ENCODE results near the gene CRACDL. TPM values are rescaled to one million over a fixed set of nuclear protein-coding genes. Genes with fewer than 3 reads are reported as not detected.

The CRACDL gene
- total RNA-seq, 1 donor from 2014 or later: 7.9 TPM

GRCh38 chr2:98825858-98826257 is 110.2 kb downstream of the CRACDL start:
- DNase-seq (ENCODE audit: low spot score): no peak

DNA sequence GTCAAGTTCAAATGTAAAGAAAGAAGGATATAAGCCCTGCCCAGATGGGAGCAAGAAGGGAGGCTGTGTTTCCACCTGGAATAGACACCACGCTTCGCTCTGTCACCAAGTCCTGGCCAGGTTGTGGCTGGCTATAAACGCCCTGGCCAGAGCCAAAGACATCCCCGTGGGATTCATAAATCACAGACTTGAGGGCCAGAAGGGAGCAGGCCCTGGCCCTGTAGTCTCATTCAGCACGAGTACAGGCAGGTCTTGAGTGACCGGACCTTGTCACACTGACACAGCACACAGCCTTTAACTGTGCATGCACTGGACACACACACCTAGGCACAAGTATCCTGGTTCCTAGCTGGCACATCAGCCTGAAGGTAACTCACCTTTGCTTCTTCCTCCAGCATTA is 110.6 kb downstream of the CRACDL start:
- no peak for DNase-seq (ENCODE audit: low spot score)

DNA sequence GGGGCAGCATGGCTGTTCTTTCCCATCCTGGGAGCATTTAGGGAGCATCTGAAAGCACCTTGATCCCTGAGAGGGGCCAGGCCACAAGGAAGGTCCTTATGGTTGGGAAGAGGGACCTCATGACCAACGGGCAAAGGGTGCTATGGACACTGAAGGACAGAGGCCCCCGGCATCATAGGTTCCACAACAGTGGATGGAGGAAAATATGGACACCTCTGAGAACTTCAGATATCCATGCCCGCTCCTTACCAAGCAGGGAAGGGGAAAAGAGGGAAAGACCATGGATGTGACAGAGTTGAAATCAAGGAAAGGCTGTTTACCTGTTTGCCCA is 111.0 kb downstream of the CRACDL start:
- no peak for DNase-seq (ENCODE audit: low spot score)

DNA sequence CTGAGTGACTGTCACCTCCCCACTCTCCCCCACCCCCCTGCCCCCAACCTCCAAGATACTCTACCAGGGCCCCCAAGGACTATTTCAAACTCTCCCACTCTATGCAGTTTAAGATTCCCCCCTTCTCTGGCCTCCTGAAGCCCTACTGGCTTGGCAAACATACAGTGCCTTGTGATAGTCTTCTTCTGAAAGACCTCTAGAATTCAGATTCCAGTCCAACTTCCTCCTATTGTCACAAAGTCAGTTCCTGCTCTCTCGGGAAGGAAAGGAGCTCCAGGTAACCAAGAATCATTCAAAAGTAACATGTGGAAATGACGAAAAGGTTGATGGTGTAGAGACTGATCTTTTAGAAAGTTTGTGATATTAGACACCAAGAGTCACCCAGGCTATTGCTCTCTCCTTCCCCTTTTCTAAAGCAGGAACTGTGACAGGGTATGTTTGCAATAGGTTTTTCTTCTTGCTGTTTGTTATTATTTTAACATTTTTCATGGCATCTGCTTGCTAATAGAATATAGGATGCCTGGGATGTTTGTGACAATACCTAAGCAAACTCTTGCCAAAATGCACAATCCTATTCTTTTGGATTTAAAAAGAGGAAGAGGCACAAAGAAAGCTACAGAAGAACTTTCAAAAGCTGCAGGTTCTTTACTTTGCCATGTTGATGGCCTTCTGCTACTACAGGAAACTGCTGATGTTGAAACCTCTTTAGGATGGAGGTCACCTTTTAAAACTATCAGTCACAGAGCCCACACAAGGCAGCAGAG is 111.6 kb downstream of the CRACDL start:
- no peak for DNase-seq (ENCODE audit: low spot score)

DNA sequence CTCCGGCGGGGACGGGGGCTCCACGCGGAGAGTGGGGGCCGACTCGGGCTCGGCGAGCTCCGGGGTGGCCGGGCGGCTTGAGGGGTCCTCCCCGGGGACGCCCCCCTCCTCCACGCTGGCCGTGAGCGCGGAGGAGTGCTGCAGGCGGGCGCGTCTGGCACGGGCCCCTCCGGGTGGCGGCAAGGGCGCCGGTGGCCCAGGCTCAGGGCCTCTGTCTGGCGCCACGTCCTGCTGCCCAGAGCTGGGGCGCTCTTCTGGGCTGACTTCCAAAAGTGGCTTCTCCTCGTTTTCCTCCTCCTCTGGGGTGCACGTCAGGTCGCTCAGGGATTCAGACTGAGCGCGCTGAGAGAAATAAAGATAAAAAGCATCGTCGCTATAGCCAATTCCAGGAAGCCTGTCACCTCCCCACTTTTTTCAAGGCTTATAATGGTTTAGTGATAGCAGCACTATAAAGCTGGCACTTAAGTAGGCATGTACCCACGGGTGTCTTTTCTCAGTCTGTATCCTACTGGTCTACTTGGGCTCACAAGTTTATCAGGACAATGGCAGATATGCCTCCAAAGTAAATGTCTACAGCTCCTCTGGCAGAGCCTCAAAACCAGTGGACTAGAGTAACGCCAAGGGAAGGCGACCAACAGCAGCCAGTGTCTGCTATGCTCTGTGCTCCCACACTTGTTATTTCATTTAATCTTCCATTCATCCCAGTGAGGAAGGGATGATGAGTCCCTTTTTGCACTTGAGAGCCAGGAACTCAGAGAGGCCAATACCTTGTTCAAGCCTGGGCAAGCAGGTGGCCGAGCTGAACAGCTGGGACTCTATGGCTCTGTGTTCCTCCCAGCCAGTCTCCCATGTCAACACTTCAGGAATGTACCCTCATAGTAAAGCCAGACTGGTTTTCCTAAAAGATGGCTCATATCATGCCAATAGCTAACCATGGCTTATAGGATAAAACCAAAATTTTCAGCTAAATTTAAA is 112.5 kb downstream of the CRACDL start:
- no peak for DNase-seq (ENCODE audit: low spot score)

DNA sequence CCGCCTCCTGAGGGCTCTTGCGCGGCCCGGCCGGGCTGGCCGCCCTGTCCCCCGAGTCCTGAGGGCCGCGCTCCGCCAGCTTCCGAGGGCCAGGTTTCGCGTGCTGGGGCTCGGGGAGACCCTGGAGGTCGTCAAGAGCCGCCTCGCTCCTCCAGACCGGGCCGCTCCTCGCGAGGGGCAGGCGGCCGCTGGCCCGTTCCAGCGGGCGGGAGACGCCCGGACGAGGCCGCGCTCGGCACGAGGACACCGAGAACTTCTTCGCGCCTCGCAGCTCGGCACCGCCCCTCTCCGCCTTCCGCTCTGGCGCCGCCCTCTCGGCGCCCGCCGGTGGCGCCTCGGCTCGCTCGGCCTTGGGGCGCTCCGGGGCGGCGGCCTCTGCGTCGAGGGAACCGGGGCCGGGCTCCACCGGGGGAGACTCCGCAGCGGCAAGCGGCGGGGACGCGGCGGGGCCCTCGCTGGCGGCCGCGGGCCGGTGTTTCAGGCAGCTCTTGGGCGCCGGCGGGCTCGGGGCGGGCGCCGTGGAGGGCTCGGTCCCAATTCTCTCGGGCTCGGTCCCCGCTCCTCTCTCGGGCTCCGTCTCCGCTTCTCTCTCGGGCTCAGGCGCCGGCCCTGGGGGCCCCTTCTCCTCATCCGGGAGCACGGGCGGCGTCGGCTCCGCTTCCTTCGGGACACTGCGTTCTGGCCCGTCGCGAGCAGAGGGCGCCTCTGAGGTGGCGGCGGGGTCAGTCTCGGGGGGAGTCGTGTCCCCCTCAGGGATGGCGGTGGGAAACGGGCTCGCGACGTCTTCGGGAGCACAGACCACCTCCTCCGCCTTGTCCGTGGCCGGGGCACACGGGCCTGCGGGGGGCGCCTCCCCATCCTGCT is 113.5 kb downstream of the CRACDL start:
- DNase-seq (ENCODE audit: low spot score): no peak

DNA sequence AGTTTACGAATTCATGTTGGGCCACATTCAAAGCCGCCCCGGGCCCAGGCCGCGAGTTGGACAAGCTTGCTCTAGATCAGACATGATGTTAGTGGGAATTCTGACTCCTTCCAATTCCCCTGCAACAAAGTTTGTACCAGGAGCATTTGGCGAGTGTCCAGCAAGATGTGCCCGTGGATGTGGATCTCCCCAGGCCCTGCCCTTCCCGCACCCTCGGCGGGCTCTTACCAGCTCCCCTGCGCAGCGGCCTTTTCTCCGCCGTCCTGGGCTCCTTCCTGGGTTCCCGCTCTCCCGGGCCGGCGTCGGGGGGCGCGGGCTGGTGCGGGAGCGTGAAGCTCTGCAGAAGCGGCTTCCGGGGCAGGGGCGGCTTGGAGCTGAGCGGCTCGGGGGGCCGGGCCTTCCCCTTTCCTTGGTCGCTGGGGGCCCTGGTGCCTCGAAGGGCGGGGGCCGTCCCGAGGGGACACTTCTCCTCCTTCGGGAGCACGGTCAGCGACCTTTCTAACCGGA is 114.3 kb downstream of the CRACDL start:
- DNase-seq (ENCODE audit: low spot score): no peak

DNA sequence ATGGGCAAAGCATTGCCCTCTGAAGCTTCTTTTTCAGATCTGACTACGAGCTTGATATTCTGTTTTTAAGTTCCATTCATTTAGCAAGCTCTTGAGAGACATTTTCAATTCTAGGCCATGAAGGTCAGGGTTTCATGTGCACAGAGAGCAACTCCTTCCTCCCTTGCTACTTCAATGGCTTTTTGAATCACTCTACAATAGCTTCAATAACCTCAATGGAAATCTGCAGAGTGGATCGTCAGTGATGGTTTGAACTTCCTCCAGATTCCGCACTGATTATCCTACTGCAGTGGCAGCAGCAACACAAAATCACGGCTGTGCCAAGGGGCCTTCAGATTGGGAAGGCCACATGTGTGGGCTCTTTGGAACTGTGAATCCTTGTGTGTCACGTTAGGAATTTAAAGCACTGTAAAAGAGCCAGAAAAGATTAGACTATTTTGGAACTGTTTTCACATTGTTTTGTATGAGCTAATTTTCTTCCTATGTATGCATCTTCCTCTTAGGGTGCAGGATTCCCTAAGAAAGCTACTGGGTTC is 116.7 kb downstream of the CRACDL start:
- no peak for DNase-seq (ENCODE audit: low spot score)

- no peak for DNase-seq (ENCODE audit: low spot score)
These were observed 117.9 kb downstream of the CRACDL start for GRCh38 chr2:98818164-98818563.

DNA sequence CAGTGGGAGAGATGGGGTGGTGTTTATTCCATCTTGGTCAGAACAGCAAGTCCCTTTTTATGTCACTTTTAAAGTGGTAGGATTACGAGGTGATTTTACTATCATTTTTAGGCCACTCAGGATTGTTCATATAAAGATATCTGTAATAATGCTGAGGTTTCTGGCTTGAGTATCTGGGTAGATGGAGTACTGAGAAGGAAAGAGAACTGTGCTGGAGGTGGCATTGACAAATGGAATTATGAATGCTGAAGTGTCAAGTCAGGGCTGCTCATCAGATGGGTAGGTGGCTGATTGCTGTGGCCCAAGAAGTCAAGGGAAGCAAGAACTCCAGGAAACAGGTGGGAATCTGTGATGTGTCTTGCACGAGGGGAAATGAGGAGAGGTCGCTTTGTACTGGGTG is 119.7 kb downstream of the CRACDL start:
- no peak for DNase-seq (ENCODE audit: low spot score)

GRCh38 chr2:98815795-98816194 is 120.2 kb downstream of the CRACDL start:
- DNase-seq (ENCODE audit: low spot score): no peak

- DNase-seq (ENCODE audit: low spot score): peak; percentile 26
These were observed 124.3 kb downstream of the CRACDL start for GRCh38 chr2:98811766-98812165.

DNA sequence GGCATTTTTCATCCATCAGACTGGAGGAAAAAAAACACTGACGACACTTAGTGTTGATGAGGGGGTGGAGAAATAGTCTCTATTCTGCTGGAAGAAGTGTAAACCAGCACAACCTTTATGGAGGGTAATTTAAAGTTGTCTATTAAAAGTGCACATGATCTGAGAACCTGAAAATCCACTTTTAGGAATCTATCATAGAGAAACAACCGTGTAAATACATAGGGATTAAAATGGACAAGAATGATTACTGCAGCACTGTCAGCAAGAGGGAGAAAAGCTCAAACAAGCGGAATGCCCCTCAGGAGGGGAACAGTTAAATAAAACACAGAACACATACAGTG is 125.5 kb downstream of the CRACDL start:
- DNase-seq (ENCODE audit: low spot score): no peak

- peak; percentile 30 for DNase-seq (ENCODE audit: low spot score)
These were observed 126.0 kb downstream of the CRACDL start for GRCh38 chr2:98809878-98810587.

- peak; percentile 64 for DNase-seq (ENCODE audit: low spot score)
These were observed 126.9 kb downstream of the CRACDL start for GRCh38 chr2:98809116-98809515.

DNA sequence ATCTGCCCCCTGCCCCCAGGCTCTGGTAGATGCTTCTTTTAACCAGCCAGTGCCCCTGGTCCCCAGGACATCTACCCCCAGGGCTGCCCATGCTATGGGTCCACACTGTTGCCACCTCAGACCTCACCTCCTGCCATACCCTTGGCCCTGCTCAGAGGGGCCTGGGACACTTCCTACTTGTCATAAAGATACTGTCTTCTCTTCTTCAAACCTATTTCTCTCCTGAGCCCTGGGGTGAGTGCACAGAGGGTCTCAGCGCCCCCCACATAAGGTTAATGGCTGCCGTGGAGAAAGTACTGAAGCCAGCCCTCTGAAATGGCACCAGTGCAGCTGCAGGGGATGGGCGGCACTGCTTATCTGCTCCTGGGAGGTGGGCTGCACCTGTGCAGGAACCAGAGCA is 127.5 kb downstream of the CRACDL start:
- DNase-seq (ENCODE audit: low spot score): peak; percentile 43

DNA sequence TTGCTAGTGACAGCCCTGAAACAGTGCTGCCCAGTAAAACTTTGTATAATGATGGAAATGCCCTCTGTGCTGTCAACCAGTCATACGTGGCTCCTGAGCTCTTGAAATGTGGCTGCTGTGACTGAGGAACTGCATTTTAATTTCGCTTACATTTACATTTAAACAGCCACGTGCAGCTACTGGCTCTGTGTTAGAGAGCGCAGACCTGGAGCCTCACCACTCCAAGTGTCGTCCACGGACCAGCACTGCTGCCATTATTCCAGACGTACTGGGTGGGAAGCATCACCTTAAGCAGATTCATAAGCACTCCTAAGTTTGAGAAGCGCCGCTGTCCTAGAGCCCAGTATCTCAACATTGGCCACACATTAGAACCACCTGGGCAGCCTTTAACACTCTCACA is 128.1 kb downstream of the CRACDL start:
- DNase-seq (ENCODE audit: low spot score): peak; percentile 41

DNA sequence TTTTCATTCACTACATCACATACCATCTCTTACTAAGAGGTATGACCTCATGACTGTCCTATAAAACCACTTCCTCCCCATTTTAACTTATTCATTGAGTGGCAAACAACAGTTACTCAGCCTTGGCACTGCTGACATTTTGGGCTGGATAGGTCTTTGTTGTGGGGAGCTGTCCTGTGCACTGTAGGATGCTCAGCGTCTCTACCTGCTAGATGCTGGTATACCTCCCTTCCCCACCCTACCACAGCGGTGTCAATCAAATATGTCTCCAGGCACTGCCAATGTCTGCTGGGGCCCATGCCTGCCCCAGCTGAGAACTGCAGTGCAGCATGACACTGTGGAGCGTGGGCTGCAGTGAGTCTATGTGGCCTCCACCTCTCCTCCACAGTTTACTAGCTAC is 128.8 kb downstream of the CRACDL start:
- DNase-seq (ENCODE audit: low spot score): no peak

GRCh38 chr2:98806236-98806697 is 129.8 kb downstream of the CRACDL start:
- no peak for DNase-seq (ENCODE audit: low spot score)

- DNase-seq (ENCODE audit: low spot score): no peak
These were observed 130.4 kb downstream of the CRACDL start for GRCh38 chr2:98805412-98806171.

All from mesenteric fat pad (tissue), 1 donor.